ENCODE results near the gene ENTPD7. TPM values are rescaled to one million over a fixed set of nuclear protein-coding genes. Genes with fewer than 3 reads are reported as not detected.
"Not testable (repeated sequence)": the region's sequence is repeated elsewhere in the genome, so short reads cannot be mapped to it uniquely, and the experiment has no call there.

Gene ENTPD7
- total and polyA plus RNA-seq, 10 donors: 0.48 to 17.5 (median 11.8) TPM

DNA sequence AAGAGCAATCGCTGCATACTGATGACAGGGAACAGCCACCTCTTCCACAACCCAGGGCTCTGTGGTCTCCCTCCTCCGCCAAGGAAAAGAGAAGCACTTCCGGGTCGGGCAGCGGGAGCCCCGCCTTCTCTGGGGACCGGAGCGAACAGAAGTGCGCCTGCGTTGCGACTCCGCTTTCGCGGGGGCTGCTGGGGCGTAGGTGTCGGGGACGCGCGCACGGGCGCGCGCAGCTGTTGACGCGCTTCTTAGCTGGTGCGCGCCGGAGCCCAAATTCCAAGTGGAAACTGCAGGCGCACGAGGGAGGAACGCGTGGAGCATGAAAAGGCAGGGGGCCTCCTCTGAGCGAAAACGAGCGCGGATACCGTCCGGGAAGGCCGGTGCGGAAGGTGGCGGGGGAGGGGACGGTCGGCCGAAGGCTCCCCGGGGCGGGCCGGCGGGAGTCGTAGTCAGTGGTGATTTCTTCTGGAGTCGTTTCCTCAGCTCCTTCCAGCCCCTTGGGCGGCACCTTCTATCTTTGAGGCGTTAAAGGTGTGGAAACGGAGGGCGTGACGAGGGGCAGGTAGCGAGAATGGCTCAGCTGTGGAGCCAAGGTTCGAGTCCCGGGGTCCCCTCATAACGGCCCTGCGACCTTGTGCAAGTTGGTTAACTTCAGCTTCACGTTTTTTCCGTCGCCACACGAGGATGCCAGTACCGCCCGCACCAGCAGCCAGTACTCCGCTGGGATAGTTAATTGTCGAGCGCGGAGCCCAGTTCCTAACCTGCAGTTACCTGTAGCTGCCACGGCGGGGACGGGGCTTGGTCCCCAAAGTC lies 72.9 kb downstream of the ENTPD7 start, which contains the start of the genes COX15 and CUTC:
Gene COX15 (minus strand): TSS at position 95 of the 810 bp plus-strand sequence. CDS start 78 bp downstream, at position 17.
Gene CUTC (plus strand): TSS at position 202 of the 810 bp plus-strand sequence. CDS start 115 bp downstream, at position 317.
- peaks cover 4 to 68% (median 41%) of the 10 kb centered on the region in 6 donors for H3K4me1 ChIP-seq
- H3K27me3 ChIP-seq (replicated peaks in 1 of 7): no peaks in the 10 kb centered on the region
- DNase-seq: peak; percentile 99
- 0% methylated on average over 59 to 73 of the region's 73 CpGs for WGBS, 5 donors
- H3K36me3 ChIP-seq: peaks cover 0 to 46% (median 19%) of the 10 kb centered on the region in 6 donors
- TF ChIP-seq POLR2AphosphoS5 (IDR thresholded peaks at IDR 0.05) (peak; percentile 93 to 96 (median 94)), POLR2A (IDR thresholded peaks at IDR 0.05) (peak in 2 of 3 donors; percentile 15 to 49)
- TF ChIP-seq, protein P1, sequence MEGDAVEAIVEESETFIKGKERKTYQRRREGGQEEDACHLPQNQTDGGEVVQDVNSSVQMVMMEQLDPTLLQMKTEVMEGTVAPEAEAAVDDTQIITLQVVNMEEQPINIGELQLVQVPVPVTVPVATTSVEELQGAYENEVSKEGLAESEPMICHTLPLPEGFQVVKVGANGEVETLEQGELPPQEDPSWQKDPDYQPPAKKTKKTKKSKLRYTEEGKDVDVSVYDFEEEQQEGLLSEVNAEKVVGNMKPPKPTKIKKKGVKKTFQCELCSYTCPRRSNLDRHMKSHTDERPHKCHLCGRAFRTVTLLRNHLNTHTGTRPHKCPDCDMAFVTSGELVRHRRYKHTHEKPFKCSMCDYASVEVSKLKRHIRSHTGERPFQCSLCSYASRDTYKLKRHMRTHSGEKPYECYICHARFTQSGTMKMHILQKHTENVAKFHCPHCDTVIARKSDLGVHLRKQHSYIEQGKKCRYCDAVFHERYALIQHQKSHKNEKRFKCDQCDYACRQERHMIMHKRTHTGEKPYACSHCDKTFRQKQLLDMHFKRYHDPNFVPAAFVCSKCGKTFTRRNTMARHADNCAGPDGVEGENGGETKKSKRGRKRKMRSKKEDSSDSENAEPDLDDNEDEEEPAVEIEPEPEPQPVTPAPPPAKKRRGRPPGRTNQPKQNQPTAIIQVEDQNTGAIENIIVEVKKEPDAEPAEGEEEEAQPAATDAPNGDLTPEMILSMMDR (IDR thresholded peaks at IDR 0.05 in 8 of 11, conservative IDR thresholded peaks at IDR 0.05 in 3 of 11): peak in 10 of 11 experiments; percentile 20 to 58 (median 40)
- H3K4me3 ChIP-seq: peak within 1 kb of the TSS; percentile 70 to 89 (median 84)
- H3K9me3 ChIP-seq: no peaks in the 10 kb centered on the region
- intact Hi-C loops (cut with DNase I; ENCODE audit: low total_unique reads): no loop called here
- H3K27ac ChIP-seq: peak within 1 kb of the TSS; percentile 95 to 98 (median 96)

DNA sequence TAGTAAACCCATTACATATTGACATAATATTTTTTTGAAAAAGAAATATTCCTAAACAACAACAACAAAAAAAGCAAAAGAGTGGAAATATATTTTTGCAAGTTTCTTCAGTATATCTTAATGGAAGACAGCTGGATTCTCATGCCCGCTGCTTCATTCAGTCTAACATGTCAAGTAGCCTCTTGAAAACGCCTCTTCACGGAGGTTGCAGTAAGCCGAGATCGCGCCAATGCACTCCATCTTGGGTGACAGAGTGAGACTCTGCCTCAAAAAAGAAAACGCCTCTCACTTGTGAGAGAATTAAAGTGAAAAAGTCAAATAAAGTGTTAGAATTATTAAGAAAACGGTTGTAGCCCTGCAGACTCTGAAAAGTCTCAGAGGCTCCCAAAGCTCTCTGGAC lies 74.1 kb downstream of the ENTPD7 start:
- Histone ChIP-seq H3K4me3 (peak overlapping the region in 7 of 8 donors; percentile 2 to 89 (median 80)), H3K27me3 (replicated peaks in 1 of 7) (no peaks in the 10 kb centered on the region), H3K36me3 (peaks cover 0 to 46% (median 23%) of the 10 kb centered on the region in 6 donors), H3K9me3 (no peaks in the 10 kb centered on the region), H3K4me1 (peaks cover 4 to 73% (median 39%) of the 10 kb centered on the region in 6 donors), H3K27ac (peak overlapping the region in 2 of 8 donors; percentile 97 to 98)
- WGBS, 5 donors: 59 to 78% (median 77%) methylated on average over 8 of the region's 8 CpGs
- TF ChIP-seq POLR2A (IDR thresholded peaks at IDR 0.05): no peak
- TF ChIP-seq, protein P1 (IDR thresholded peaks at IDR 0.05 in 8 of 11, conservative IDR thresholded peaks at IDR 0.05 in 3 of 11): no peak
- TF ChIP-seq POLR2AphosphoS5 (IDR thresholded peaks at IDR 0.05): no peak
- no peak for DNase-seq
- intact Hi-C loops (cut with DNase I; ENCODE audit: low total_unique reads): no loop called here

DNA sequence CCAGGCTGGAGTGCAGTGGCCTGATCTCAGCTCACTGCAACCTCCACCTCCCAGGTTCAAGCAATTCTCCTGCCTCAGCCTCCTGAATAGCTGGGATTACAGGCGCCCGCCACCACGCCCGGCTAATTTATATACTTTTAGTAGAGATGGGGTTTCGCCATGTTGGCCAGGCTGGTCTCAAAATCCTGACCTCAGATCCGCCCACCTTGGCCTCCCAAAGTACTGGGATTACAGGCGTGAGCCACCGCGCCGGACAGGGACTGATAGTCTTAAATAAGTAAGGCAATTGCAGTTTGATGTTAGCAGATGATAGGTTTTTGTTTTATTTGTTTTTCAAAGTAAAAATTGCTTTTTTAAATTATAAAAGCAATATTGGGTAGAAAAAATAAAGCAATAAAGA lies 74.8 kb downstream of the ENTPD7 start:
- H3K27ac ChIP-seq; H3K9me3 ChIP-seq; intact Hi-C loops (cut with DNase I; ENCODE audit: low total_unique reads); H3K27me3 ChIP-seq (replicated peaks in 1 of 7); DNase-seq: not testable (repeated sequence)
- H3K36me3 ChIP-seq: peaks cover 0 to 46% (median 28%) of the 10 kb centered on the region in 6 donors
- WGBS, 5 donors: 93 to 98% (median 94%) methylated on average over 10 of the region's 10 CpGs
- H3K4me3 ChIP-seq: peak overlapping the region in 2 of 8 donors; percentile 78 to 89
- peaks cover 4 to 76% (median 39%) of the 10 kb centered on the region in 6 donors for H3K4me1 ChIP-seq

DNA sequence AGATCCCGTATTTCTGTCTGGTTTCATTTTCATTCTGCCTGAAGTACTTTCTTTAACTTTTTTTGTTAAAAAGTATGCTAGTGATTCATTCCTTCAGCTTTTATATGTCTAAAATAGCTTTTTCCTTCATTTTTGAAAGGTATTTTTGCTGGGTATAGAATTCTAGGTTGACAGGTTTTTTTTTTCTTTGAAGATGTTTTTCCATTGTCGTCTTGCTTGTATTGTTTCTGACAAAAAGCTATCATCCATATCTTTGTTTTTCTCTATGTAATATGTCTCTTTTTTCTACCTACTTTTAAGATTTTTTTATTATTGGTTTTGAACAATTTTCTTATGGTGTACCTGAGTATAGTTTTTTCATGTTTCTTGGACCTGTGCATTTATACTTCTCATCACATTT lies 81.0 kb downstream of the ENTPD7 start:
- 96 to 99% (median 97%) methylated on average over 2 of the region's 2 CpGs for WGBS, 5 donors

More for the DNA sequence above, 81.0 kb downstream of the ENTPD7 start:
- H3K27me3 ChIP-seq (replicated peaks in 1 of 7): no peaks in the 10 kb centered on the region
- no peak for DNase-seq
- H3K27ac ChIP-seq: no peak overlapping the region
- peaks cover 8 to 99% (median 82%) of the 10 kb centered on the region in 6 donors for H3K36me3 ChIP-seq
- no peak overlapping the region for H3K4me3 ChIP-seq
- TF ChIP-seq, protein P1 (IDR thresholded peaks at IDR 0.05 in 8 of 11, conservative IDR thresholded peaks at IDR 0.05 in 3 of 11): no peak
- TF ChIP-seq POLR2A (IDR thresholded peaks at IDR 0.05) (no peak), POLR2AphosphoS5 (IDR thresholded peaks at IDR 0.05) (no peak)
- H3K9me3 ChIP-seq: peaks cover 0 to 30% (median 23%) of the 10 kb centered on the region in 8 donors
- intact Hi-C loops (cut with DNase I; ENCODE audit: low total_unique reads): no loop called here
- H3K4me1 ChIP-seq: peaks cover 0 to 29% (median 0%) of the 10 kb centered on the region in 6 donors
